ENCODE measurements around the gene CFB. TPM values are rescaled to one million over a fixed set of nuclear protein-coding genes. Genes with fewer than 3 reads are reported as not detected.

The CFB gene
- total and polyA plus RNA-seq, 9 of the 15 experiments (the other 6 are each of a cell fraction or from before 2014, with no cell fraction given), result 0.08 to 0.91 (median 0.22) TPM; not detected in 4

GRCh38 chr6:31979238-31979898 lies 33.5 kb downstream of the CFB start (continued):
- TF ChIP-seq ZFP91 (CRISPR knock-in tag; IDR thresholded peaks at IDR 0.05) (no peak), RB1 (IDR thresholded peaks at IDR 0.05; ENCODE audit: low read depth) (no peak), ZNF780A (CRISPR knock-in tag; IDR thresholded peaks at IDR 0.05) (no peak), PRMT5 (CRISPR knock-in tag; IDR thresholded peaks at IDR 0.05) (no peak), ASH1L (IDR thresholded peaks at IDR 0.05; ENCODE audit: borderline replicate concordance, low read depth, partially characterized antibody) (no peak), JUND (IDR thresholded peaks at IDR 0.05; ENCODE audit: borderline replicate concordance, low read depth, low read length) (0 out of 2 replicates have a peak, but pooled peaks have one; percentile 1), JUND (tag; IDR thresholded peaks at IDR 0.05; ENCODE audit: borderline replicate concordance, low read depth, low read length) (no peak), TFAP4 (CRISPR knock-in tag; IDR thresholded peaks at IDR 0.05; ENCODE audit: borderline replicate concordance) (no peak), RBM17 (IDR thresholded peaks at IDR 0.05; ENCODE audit: borderline replicate concordance, low read depth, low read length) (no peak), E2F5 (CRISPR knock-in tag; IDR thresholded peaks at IDR 0.05) (no peak), RNF219 (CRISPR knock-in tag; IDR thresholded peaks at IDR 0.05) (no peak), VEZF1 (CRISPR knock-in tag; IDR thresholded peaks at IDR 0.05) (peak; percentile 74), RCOR1 (IDR thresholded peaks at IDR 0.05; ENCODE audit: borderline replicate concordance in 1 of 2, low read depth in 2 of 2, low read length in 2 of 2) (peak in 1 of 2 experiments; percentile 17; a peak in 1 of 4 replicates), ZNF507 (tag; conservative IDR thresholded peaks at IDR 0.05) (no peak), CBFA2T3 (IDR thresholded peaks at IDR 0.05) (peak; percentile 67), NRF1 (conservative IDR thresholded peaks at IDR 0.05 in 1 of 2, IDR thresholded peaks at IDR 0.05 in 1 of 2) (no peak), ZNF384 (IDR thresholded peaks at IDR 0.05; ENCODE audit: low read depth, low read length) (no peak), NFXL1 (CRISPR knock-in tag; IDR thresholded peaks at IDR 0.05) (no peak), TCF7 (IDR thresholded peaks at IDR 0.05; ENCODE audit: borderline replicate concordance) (no peak), CEBPG (CRISPR knock-in tag; IDR thresholded peaks at IDR 0.05) (no peak), CEBPG (tag; conservative IDR thresholded peaks at IDR 0.05 in 1 of 2, IDR thresholded peaks at IDR 0.05 in 1 of 2) (no peak), NFRKB (IDR thresholded peaks at IDR 0.05; ENCODE audit: low read depth) (no peak)
